Endometrial microvascular endothelial cells (primary cell): ENCODE results near the gene MS4A2. TPM values are rescaled to one million over a fixed set of nuclear protein-coding genes. Genes with fewer than 3 reads are reported as not detected.

ENCODE experiments used
- in situ Hi-C: cut with HindIII; loops from 2 replicates; pipeline ENCODE4 v1.10.0; 2017; ENCODE audit warnings: low sequenced_read_pairs, low pct_unique_long_range_greater_than_20kb; ENCODE audit errors: inconsistent ontology term
- total RNA-seq: library from RNA; depleted of rRNA; stranded (reverse); fragments of >200 nt; gene quantifications from one replicate; pipeline ENCODE4 v1.2.3, GENCODE V29; 2015; ENCODE audit errors: inconsistent ontology term

The MS4A2 gene
- total RNA-seq, 1 donor from 2014 or later = not detected

- in situ Hi-C loops = no loop called here
Measured at GRCh38 chr11:60131912-60132311, 43.4 kb downstream of the MS4A2 start.

DNA sequence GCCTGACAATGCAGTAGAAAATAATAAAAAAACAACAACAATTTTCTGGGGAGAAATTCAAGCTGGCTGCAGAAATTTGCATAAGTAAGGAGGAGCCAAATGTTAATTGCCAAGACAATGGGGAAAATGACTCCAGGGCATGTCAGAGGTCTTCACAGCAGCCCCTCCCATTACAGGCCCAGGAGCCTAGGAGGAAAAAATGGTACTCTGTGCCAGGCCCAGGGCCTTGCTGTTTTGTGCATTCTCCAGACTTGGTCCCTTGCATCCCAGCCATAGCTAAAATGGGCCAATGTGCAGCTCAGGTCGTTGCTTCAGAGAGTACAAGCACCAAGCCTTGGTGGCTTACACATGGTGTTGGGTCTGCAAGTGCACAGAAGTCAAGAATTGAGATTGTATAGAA, 45.5 kb downstream of the MS4A2 start:
- in situ Hi-C loops = no loop called here

- in situ Hi-C loops = no loop called here
Measured at GRCh38 chr11:60143768-60144167, 55.3 kb downstream of the MS4A2 start.

DNA sequence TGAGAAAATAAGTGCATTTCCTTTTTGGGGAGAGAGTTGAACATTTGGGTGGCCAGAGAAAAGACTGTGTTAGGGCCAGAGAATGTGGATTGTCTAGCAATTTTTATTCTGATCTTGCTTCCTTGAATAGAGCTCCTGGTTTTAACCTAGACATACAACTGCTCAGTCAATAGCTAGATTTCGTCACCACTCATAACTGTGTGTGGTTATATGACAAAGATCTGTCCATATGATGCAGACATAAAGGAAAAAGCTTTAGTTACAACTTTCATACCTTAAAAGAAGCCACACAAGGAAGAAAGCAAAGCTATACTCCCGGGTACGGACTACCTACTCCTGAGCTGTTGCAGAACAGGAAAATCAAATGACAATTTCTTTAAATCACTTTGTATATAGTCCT, 57.2 kb downstream of the MS4A2 start:
- in situ Hi-C loops = no loop called here

Other genes starting within 250 kb of the MS4A2 start
- not detected for gene CBLIF, start 243.2 kb upstream of the MS4A2 start, total RNA-seq
- gene TCN1, start 222.2 kb upstream of the MS4A2 start, total RNA-seq = not detected
- not detected for gene OOSP3, start 209.9 kb upstream of the MS4A2 start, total RNA-seq
- not detected for gene OOSP1, start 150.2 kb upstream of the MS4A2 start, total RNA-seq
- not detected for gene OOSP4A, start 124.6 kb upstream of the MS4A2 start, total RNA-seq
- gene OOSP4B, start 71.5 kb upstream of the MS4A2 start, total RNA-seq = not detected
- gene OOSP2, start 48.3 kb upstream of the MS4A2 start, total RNA-seq = not detected
- not detected for gene MS4A3, start 32.0 kb upstream of the MS4A2 start, total RNA-seq
- not detected for gene MS4A6A, start 94.4 kb downstream of the MS4A2 start, total RNA-seq
- gene MS4A4E, start 154.5 kb downstream of the MS4A2 start, total RNA-seq = not detected
- not detected for gene MS4A4A, start 192.0 kb downstream of the MS4A2 start, total RNA-seq
- gene MS4A6E, start 238.6 kb downstream of the MS4A2 start, total RNA-seq = not detected